SW480 (cell line): Measurements from ENCODE around the gene SESTD1.
A peak's percentile ranks its signal among the peaks of the same experiment; 100 is the strongest.

ENCODE experiments used
- DNase-seq: peaks from one replicate; pipeline ENCODE4 v3.0.0-alpha.2; 2016; ENCODE audit warnings: low spot score

Gene SESTD1, protein sequence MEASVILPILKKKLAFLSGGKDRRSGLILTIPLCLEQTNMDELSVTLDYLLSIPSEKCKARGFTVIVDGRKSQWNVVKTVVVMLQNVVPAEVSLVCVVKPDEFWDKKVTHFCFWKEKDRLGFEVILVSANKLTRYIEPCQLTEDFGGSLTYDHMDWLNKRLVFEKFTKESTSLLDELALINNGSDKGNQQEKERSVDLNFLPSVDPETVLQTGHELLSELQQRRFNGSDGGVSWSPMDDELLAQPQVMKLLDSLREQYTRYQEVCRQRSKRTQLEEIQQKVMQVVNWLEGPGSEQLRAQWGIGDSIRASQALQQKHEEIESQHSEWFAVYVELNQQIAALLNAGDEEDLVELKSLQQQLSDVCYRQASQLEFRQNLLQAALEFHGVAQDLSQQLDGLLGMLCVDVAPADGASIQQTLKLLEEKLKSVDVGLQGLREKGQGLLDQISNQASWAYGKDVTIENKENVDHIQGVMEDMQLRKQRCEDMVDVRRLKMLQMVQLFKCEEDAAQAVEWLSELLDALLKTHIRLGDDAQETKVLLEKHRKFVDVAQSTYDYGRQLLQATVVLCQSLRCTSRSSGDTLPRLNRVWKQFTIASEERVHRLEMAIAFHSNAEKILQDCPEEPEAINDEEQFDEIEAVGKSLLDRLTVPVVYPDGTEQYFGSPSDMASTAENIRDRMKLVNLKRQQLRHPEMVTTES

DNA sequence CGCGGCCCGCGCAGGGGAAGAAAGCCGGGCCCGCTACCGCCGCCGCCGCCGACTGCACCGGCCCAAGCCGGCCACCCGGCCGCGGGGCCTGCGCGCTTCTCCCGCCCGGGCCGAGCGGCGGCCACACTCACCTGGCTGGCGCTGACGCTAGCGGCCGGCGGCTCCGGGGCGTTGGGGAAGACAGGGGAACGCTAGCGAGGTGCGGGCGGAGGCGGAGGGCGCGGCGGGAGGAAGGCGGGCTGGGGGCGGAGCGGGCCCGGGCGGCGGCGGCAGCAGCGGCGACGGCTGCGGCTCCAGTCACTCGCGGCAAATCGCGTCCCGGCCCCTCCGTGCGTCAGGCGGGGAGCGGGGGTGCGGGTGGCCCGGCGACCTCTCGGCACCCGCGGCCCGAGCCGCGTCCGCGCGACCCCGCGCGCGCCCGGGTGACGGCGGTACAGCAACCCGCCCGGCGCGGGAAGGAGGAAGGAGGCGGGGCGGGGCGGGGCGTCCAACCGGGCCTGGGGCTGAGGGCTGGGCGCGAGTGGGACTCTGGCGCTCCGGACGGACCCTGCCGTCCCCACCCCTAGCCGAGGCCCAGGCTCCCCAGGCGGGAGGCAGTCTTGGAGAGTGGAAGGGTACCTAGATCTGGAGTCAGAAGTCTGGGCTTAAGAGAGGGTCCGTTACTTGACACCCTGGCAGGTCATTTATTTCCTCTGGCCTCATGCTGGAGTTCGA, at the start of gene SESTD1:
SESTD1 (minus strand) TSS at position 465 of the 714 bp plus-strand sequence. CDS start 72,991 bp downstream, outside the sequence.
- DNase-seq = peak; percentile 39

DNA sequence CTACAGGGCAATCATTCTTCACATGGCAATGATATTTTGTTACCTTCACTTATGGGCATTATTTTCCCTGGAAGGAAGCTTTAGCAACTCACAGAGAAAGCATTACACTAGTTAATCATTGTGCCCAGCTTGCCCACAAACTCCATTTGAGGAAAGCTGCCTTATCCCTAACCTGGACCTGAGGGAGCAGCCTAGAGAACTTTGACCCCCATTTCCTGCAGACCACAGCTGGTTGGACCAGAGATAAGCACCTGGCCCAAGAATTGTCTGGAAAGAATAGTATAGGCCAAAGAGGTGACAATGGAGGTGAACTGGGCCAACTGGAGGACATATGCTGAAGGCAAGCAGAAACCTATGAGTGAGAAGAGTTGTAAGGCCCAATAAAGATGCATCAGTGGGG, 48.4 kb upstream of the SESTD1 start:
- no peak for DNase-seq

DNA sequence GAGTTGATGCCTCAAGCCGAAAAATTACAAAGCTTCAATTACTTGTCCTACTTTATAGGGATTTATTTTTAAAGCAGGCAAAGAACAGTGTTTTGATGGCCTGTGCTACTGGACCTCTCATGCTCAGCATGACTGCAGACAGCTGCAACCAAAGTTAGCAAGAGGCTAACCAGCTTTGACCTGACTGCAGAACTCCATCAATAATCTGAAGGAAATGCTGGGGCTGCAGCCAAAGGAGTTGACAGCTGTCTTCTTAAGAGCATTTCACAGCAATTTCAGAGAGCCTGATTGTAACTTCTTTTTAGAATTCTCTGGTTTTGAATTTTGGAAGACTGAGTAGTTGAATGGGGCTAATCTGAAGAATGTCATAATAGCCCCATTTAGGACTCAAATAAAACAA, 46.5 kb upstream of the SESTD1 start:
- no peak for DNase-seq

DNA sequence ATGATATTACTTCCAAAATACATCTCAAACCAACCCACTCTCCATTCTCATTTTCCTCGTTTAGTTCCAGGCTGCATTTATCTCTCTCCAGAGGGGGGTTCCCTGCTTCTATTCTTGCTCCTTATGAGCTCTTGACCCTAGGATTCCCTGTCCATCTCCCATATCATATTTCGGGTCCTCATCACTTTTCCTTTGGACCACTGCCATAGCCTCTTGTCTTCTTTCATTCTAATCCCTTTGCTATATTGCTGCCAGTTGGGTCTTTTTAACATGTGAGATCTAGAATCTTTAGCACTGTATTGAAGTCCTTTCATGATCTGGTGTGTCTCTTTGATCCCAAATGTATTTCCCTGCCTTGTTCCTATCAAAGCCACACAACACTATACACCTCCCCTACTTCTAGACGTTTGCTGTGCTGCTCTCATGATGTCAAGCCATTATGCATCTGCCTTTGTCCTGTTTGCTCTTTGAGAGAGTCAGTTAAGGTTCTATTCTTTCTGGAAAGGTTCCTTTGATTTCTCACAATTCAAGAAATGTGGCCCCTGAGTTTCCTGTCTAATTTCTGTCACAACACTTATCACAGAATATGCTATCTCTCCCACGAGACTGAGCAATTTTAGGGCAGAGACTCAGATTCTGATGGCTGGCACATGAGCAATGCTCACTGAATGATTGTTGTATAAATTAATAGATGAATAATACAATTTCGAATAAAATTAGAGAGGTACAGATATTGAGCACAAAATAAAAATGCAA, 43.2 kb upstream of the SESTD1 start:
- DNase-seq = no peak

DNA sequence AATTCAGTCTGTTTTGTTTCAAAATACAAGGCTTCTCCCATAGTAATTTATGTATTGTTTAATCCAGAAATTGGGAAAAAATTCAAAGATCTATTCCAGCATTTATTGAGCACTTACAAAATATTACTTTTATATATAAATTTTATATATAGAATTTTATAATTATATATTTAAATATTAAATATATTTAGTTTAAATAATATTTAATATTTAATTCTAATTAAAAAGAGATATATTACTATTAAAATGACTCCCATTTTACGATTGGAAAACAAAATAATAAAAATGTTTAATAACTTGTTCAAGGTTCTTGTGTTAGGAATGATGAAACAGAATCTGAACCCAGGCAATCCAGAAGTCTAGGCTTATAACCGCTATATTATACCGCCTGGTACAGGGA, 40.5 kb upstream of the SESTD1 start:
- no peak for DNase-seq

DNA sequence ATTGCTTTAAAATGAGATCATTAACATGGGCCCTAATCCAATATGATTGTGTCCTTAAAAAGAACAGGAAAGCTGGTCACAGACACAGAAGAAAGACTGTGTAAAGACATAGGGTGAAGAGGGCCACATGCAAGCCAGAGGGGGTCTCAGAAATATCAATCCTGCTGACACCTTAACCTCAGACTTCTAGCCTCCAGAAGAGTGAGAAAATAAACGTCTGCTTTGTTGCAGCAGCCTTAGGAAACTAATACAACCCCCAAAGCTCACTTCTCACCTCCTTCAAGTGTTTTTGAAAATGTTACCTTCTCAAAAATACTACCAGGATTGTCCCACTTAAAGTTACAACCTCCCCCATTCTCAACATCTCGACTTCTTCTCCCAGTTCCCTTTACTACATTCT, 39.8 kb upstream of the SESTD1 start:
- DNase-seq = no peak

DNA sequence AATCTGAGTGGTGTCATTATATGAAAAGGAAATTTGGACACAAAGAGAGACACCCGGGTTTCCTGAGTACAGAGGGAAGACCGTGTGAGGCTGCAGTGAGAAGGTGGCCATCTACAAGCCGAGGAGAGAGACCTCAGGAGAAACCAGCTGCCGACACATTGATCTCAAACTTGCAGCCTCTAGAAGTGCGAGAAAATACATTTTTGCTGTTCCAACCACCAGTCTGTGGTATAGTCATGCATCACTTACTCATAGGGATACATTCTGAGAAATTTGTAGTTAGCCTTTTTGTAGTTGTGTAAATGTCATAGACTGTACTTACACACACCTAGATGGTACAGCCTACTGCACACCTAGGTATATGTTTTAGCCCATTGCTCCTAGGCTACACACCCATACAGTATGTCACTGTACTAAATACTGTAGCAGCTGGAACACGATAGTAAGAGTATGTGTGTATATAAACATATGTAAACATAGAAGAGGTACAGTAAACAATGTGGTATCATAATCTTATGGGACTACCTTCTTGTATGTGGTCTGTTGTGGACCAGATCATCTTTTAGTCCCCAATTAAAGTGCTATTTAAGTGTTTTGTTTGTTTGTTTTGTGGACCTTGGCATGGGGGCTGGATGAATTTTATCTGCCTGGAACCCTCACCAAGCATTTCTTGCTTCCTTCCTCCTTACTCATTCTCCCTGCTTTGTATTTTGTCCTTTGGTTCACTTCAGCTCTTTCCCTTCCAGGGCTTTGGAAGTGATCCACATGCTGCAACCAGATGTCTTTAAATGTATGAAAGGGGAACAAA, 38.3 kb upstream of the SESTD1 start:
- no peak for DNase-seq

DNA sequence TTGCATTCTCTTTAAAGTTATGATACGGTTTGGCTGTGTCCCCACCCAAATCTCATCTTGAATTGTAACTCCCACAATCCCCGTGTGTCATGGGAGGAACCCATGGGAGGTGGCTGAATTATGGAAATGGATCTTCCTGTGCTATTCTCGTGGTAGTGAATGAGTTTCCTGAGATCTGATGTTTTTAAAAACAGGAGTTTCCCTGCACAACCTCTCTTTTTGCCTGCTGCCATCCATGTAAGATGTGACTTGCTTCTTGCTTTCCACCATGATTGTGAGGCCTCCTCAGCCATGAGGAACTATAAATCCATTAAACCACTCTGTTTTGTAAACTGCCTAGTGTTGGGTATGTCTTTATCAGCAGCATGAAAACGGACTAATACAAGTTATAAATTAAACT, 37.5 kb upstream of the SESTD1 start:
- DNase-seq = no peak

DNA sequence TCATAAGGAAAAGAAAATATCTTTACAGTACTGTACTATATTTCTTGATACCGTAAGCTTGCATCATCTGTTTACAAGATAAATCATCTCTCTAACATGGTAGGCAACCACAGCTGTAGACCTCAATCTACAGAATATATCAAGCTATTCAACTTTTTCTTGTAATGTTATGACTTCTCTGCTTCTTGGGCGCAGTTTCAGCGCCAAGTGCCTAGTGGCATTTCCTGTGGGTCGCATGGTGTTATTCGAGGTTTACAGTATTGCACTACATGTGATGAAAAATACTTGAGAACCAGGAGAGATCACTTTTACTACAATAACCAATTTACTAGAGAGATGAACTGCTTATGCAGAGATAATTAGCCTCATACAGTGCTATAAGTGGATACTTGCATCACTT, 34.0 kb upstream of the SESTD1 start:
- no peak for DNase-seq

DNA sequence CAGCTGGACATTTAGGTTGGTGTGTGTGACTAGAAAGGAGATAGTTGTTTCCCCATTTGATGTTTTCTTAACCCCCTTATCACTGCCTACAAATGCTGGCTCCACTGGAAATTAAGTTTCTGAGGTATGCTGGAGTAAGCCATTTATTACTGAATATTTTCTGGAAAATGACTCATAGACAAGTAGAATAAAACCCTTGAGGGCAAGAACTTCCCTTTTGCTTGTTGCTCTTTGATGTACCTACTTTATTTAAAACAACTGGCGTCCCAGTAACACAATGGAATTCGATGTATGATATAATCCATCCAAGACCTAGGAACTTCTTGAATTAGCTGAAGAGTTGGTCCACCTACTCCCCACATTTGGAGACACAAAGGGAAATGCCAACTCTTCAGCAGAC, 33.3 kb upstream of the SESTD1 start:
- DNase-seq = no peak

DNA sequence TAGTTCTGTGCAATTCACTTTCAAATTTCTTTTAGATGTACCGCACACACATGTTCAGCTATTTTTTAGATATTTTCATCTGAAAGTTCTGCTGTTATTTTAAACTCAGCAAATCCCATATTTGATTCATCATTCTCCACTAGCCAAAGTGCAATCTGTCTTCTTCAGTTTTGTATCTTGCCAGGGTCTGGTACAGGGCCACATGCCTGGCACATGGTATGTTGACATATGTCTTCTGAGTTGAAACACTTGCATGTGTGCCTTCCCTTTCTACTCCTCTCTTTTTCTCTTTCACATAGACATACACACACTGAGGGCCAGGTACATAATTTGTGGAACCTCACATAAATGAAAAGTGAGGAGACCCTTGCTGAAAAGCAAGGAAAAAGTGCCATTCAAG, 25.7 kb upstream of the SESTD1 start:
- no peak for DNase-seq

DNA sequence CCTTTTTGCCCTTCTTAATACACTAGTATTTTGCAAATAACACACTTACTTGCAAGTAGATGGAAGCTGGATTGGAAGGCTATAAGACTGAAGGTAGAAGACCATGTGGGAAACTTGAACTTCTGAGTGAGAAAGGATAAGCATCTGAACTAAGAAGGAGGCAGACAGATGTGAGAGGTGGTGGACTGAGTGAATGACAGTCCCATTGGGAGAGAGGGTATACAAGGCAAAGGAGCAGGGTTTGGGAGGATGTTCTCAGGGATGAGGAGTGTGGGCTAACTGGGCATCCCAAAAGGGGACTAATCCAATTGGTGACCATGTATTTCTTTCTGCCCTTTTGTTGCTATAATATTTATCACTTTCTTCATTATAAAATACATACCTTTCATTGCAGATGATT, 20.4 kb upstream of the SESTD1 start:
- no peak for DNase-seq

DNA sequence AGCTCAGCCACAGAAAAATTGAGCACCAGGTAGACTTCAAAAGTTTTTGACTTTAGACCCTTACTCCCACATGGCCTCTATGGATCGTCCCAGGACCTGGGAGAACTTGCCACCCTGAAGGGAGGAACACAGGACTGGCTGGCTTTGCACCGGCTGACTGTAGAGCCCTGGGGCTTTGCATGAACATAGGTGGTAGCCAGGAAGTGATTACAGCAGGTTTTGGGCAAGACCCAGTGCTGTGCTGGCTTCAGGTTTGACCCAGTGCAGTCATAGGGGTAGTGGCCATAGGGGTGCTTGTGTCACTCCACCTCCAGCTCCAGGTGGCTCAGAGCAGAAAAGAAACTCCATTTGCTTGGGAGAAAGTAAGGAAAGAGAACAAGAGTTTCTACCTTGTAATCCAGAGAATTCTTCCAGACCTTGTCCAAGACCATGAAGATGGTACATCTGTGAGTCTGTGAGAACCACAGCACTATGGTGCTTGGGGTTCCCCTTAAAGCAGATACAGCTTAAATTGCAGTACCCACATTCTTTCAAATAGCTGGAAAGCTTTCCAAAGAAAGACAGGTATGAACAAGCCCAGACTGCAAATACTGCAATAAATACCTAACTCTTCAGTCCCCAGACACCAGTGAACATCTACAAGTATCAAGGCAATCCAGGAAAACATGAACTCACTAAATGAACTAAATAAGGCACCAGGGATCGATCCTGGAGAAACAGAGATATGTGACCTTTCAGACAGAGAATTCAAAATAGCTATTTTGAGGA, 13.0 kb upstream of the SESTD1 start:
- no peak for DNase-seq

DNA sequence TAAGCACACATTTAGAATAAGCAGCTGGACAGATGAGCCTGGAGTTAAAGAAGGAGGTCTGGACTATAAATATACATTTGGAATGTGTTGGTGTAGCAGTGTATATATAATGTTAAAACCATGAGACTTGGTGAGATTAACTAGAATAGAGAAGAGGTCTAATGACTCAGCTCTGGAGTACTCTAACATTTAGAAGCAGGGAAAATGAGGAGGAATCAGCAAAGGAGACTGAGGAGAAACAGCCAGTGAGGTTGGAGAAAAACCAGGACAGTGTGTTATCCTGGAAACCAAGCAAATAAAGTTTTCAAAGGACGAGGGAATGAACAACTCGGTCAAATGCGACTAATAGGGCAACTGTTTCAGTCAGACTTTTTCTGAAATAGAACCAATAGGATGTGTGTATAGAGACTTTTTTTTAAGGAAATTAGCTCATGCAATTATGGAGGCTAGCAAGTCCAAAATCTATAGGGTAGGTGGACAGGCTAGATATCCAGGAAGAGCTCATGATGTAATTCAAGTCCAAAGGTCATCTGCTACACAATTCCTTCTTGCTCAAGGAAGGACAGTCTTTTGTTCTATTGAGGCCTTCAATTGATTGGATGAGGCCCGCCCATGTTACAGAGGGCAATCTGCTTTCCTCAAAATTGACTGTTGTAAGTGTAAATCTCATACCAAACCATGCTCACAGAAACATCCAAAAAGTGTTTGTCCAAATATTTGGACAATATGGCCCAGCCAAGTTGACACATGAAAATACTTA, 10.8 kb upstream of the SESTD1 start:
- no peak for DNase-seq

DNA sequence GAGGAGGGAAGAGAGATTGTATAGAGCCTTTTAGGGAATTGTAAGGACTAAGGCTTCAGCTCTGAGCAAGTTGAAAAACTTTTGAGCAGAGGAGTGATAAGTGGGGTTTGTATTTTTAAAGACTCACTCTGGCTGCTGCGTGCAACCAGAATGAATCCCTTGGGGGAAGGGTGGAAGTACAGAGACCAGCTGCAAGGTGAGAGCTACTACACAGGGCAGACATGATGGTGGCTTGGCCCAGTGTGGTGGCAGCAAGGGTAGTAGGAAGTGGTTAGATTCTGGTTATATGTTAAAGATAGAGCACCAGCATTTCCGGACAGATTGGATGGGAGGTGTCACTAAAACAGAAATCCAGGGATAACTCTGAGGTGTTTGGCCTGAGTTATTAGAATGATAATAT, 10.1 kb upstream of the SESTD1 start:
- no peak for DNase-seq

DNA sequence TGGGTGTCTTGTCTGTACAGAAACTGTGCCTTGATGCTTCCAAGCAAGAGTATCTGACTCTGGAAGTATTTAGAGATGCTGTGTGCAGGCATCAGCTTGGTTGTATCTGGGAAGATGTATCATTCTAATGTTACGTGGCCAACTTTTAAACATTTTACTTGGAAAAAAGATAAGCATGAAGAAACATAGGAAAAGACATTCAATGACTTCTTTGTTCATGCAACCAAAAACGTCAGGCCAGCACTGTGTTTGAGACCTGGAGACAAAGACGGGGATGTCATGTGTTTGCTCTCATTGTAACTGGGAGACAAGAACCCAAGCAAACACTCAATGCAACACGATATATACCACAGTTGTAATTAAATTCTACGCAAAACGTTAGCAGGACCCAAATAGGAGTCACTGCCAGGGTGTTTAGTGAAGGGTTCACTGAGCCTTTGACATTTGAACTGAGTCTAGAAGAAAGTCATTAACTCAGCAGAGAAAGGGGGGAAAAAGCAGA, 8.9 kb upstream of the SESTD1 start:
- DNase-seq = no peak

DNA sequence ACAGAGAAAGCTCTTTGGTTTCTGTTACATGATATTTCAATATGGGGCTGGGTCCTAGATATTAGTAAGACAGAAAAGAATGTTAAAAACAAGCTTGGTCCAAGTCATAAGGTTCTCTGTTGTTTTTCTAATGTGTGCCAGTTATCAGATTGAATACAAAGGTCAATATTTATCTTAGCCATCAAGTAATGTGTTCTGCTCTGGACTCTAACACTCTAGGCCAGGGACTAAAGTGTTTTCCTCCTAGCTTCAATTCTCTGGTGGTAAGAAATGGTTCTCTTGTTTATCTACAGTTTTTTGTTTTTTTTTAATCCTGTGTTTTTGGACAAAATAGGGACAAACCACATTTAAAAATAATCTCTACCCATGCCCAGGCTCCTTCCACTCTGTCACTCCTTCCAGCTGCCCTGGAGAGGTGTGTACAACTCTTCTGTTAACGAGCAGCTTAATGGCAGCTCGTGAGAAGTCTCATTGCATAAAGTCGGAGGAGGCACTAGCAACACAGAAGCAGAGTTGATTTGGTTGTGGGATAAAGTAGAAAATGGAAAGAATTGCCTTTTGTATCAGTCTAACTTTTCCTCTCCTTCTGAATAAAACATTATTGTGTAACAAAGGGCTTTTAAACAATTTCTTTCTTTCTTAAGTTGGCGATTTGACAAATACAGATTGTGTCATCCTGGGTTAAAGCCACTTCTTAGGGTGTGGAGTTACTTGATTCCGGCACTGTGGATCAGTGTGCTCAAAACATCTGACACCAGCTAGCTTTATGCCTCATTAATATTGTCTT, 8.0 kb upstream of the SESTD1 start:
- no peak for DNase-seq

DNA sequence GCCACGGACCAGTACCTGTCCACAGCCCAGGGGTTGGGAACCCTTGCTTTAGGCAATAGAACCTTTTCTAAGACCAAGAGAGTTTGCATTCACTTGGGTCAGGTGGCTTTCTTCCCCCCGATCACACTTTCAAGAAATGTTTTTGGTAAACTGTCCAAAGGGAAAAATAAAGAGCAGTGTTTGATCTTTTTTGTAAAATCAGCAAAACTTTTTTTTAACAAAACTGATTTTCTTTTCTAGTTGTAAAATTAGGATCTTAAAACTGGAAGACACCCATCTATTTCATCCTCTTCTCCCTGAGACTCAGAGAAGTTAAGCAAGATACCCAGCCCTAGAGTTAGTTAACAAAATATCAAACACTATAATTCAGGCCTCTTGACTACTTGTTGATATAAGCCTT, 6.1 kb upstream of the SESTD1 start:
- no peak for DNase-seq
